GM21619 (cell line): Measurements from ENCODE around the gene FXYD1.

ENCODE experiments used
- ATAC-seq: cut with Tn5 transposase; IDR thresholded peaks from one replicate; pipeline ENCODE4 v1.9.1; 2021; ENCODE audit not compliant: unreplicated experiment

Gene FXYD1

DNA sequence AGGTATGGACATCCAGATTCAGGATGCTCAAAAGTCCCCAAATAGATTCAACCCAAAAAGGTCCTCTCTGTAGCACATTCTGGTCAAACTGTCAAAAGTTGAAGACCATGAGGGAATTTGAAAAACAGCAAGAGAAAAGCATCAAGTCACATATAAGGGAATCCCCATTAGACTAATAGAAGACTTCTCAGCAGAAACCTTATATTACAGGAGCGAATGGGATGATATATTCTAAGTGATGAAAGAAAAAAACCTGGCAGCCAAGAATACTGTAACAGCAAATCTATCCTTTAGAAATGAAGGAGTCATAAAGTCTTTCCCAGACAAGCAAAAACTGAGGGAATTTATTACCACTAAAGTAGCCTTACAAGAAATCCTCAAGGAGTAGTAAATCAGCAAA, 45.6 kb downstream of the FXYD1 start:
- ATAC-seq = no peak

DNA sequence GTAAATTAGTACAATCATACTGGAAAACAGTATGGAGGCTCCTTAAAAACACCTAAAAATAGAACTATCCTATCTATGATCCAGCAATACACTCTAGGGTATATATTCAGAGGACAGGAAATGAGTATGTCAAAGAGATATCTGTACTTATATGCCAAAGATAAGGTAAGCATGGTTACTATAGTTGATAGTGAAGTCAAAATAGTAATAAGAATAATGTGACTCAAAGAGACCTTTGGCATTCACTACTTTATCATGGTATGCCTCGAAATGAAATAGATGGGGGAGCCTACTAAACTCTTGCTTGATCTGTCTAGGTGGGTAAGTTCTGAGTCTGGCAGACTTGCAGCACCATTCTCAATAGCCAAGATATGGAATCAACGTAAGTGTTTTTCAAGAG, 46.3 kb downstream of the FXYD1 start:
- no peak for ATAC-seq
